HG02642 (cell line): ENCODE measurements around the gene MAD2L2.

Source experiments
- ATAC-seq: cut with Tn5 transposase; IDR thresholded peaks from one replicate; pipeline ENCODE4 v1.9.1; 2021; ENCODE audit warnings: mild to moderate bottlenecking; ENCODE audit not compliant: unreplicated experiment, poor library complexity

MAD2L2 gene

DNA sequence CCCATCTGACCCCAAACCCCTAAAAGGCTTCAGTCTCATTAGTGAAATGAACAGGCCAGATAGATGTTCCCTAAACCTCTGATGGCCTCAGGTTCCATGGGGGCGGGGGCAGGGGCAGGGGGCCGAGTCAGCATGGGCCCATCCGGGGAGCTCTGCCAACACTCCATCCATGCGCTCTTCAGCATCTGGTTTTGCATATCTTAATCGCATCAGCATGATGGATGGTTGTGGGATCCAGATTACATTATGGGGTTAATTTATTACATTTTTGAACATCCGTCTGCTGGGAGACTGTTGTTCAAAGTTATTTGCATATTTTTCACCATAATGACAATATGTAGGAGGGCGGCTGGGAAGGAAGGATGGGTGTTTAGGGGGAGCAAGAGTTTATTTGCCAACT lies 3.1 kb upstream of the MAD2L2 start:
- no peak for ATAC-seq

DNA sequence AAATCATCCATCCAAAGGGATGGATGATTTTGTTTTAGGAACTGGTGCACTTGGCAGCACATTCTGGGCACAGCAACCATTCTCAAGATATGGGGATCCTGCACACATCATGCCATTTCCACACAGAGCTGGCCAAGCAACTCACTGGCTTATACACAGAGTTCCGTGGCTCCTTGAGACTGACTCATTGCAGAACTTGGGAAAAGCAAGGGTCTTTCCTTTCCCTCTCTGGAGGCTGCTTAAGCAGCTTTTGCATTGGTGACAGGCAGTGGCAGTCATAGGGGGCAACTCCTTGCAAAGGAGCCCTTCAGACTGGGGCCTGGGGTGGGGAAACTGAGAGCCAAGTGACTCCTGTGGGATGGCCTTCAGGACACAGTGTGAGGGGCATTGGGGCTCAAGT lies 1.9 kb upstream of the MAD2L2 start:
- no peak for ATAC-seq

DNA sequence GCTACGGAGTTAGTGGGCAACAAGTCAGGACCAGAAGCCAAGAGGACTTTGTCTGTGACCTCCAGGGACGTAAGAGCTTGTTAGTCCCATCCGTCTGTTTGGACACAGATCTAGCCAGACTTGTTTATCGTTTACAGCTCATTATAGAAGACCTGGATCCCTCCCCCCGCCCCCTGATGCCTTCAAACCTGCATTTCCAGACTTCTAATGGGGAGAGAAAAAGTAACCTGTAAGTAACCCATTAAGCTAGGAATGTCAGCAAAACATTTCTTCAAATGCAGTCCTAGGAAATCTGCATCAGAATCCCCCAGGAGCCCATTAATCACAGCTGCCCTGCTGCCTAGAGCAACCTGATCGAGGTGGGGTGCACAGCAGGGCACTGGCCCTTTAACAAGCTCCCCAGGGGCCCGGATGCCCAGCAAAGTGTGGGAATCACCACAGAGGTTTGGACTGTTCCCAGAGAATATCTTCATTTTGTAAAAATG lies 1.4 kb upstream of the MAD2L2 start:
- no peak for ATAC-seq

DNA sequence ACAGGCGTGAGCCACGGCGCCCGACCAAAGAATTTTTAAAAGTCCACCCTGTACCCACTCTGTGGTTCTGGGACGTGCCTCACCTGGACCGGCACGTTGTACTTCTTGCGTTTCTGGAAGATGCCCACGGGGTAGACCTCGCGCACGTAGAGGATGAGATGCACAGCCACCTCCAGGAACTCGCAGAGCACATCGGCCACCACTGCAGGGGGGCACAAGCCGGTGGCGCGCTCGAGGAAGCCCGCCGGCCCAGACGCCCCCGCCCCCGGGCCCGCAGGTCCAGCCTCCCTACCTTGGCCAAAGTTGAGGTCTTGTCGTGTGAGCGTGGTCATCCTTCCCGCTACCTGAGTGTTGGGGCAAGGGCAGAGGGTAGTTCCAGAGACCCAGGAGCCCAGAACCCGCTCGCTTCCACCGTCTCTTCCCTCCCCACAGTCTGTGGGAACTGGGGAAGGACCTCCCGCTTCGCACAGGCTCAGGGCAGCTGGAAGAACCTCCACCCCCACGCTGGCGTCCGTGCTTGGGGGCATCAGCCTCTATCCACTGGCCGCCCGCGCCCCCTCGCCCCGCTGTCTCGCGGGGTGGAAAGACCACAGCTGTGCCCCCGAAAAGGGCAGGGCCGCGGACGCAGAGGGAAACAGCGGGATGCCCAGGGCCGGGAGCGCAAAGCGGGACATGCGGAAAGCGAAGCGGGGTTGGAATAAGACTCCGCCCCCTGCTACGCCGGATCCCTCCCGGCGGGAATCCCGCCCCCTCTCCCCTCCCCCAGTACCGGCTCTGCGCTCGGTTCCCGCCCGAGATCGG lies 478 bp downstream of the MAD2L2 start:
- ATAC-seq = peak; percentile 24

DNA sequence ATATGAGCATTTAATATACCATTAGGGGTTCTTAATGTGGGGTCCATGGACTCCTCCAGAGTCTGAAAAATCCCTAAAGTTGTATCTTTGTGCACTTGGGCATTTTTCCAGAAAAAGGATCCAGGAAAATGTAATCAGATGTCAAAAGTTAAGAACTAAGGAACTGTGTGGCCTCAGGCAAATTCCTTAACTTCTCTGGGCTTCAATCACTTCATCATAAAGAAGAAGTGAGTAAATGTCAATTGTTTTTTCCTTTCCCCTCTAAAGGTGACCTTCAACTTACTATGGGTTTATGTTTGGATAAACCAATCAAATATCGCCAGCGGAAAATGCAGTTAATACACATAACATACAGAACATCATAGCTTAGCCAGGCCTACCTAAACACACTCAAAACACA lies 2.5 kb downstream of the MAD2L2 start:
- ATAC-seq = no peak

DNA sequence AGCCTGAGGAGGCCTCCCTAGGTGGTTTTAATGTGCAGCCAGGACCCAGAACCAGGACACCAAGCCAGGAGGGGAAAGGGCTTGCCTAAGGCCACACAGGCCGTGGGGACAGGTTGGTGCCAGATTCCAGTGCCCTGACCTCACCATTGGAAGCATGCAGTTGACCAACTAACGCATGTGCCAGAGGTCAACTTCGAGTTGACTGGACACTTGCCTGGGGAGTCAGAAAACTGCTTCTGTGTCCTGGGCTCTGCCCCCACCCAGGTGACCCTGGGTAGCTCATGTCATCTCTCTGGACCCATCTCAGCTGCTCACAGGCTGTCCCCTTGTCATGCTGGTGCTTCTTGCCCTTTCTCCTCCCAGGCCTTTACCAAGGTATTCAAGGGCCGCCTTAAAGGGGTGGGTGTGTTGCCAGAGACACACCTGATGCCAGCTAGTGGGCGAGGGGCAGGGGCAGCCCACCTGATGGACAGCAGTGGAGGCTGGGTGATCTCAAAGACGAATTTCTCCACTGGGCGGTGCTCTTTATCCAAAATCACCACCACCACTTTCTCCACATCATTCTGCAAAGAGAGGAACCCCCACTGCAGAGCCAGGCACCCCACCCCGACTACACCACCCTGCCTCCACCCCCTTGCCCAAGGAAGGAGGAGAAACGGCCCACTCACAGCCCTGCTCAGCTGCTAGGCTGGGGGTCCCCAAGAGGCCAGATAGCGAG lies 4.4 kb downstream of the MAD2L2 start:
- ATAC-seq = no peak

DNA sequence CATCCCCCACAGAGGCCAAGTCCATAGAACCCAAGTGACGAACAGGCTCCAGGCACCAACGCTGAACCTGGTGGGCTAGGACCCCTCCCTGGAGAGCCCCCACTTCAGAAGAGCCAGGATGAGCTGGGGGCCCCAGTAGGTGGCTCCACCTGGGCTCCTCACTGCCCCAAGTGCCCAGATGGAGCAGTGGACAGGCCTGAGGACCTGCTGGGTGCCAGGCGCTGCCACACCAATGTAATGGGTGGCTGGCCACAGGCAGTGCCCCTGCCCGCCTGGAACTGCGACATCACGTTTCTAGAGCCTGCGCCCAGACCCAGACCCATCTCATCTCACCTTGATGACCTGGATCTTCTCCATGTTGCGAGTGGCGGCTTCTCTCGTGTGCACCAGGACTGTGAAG lies 5.6 kb downstream of the MAD2L2 start:
- ATAC-seq = no peak

DNA sequence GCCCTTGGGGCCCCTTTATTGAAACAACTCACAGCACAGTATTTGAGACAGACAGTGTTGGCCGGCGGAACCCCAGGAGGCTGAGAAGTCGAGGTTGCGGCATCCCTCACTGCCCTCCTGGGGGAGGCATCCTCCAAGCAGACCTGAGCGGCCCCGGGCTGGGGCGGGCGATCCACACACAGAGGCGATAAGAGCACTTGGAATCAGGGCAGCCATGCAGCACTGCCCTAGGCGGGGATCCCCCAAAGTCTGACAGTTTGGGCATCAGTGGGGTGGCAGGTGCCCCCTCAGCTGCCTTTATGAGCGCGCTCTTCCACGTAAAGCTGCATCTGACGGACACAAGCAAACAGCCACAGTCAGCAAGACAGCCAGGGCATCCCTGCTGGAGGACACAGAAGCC lies 6.5 kb downstream of the MAD2L2 start:
- no peak for ATAC-seq

DNA sequence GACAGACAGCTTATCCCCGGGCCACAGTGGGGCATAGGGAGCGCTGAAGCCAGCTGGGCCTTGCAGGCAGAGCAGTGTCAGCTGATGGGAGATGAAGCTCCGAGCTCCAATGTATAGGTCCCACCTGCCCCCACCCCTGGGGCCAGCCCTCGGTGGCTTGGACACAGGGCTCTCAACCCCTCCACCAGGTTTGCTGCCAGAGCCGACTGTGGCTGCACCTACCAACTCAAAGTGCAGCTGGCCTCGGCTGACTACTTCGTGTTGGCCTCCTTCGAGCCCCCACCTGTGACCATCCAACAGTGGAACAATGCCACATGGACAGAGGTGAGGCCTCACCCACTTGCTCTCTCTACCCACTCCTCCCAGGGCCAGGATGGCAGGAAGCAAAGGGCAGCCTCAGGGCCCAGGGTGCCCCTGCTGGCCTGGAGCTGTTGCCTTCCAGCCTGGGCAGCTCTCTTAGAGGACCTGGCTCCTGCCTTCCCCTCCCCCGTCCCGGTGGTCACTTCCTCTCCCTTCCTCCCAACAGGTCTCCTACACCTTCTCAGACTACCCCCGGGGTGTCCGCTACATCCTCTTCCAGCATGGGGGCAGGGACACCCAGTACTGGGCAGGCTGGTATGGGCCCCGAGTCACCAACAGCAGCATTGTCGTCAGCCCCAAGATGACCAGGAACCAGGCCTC lies 7.7 kb downstream of the MAD2L2 start:
- no peak for ATAC-seq

DNA sequence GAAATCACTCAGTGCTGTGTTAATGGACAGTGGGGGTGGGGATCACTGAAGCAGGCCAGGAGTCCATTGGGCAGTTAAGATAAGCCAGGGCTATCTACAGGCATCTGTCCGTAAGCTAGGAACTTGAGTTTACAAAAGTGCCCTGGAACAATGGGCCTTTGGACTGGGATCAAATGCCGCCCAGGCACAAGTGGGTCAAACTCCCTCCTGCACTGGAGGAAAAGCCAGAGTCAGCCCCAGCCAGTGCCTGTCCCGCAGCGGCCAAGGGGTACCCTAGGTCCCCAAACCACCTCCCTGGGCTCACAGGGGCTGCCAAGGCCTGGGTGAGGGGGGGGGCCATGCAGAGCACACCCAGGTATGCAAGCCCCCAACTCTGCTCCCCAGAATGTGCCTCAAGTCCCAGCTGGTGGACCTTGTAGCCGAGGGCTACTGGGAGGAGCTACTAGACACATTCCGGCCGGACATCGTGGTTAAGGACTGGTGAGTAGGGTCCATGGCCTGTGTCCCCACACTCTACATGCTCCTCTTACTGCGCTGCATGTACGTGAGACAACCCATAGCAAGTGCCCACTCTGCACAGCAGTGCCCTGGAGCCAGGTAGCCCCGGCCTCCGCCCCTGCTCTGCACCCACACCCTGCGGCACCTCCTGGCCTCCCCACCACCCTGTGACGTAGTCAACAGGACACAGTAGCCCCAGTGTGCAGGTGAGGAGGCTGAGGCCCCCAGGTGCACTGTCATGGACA lies 9.2 kb downstream of the MAD2L2 start:
- no peak for ATAC-seq

DNA sequence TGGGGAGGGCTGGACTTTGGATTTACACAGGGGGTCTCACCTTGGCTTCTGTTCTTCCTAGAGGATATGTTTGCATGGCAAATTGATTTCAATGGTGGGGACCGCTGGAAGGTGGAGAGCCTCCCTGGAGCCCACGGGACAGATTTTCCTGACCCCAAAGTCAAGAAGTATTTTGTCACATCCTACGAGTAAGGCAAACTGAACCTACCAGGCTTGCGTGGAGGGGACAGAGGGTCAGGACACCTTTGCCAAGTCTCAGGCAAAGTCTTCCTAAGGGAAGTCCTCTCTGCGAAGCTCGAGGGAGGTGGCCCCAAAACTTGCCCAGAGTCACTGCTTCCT lies 9.8 kb downstream of the MAD2L2 start:
- ATAC-seq = no peak

DNA sequence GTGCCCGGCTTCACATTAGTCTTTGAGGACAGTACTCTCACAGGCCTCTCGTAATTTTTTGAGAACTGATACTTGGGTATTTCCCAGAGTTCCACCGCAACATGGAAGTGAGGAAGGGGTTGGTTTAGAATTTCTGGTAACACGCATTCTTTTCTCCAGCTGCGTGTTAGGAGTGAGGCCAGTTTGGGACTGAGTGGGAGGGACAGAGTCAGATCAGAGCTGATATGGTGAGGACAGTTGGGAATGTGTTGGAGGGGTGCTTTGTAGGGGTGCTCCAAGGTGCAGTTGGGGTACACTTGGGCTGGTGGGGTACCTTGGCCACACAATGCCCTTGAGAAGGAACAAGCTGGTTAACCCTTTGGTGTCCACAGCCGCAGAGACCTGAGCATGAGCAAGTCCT lies 10.2 kb downstream of the MAD2L2 start:
- no peak for ATAC-seq

DNA sequence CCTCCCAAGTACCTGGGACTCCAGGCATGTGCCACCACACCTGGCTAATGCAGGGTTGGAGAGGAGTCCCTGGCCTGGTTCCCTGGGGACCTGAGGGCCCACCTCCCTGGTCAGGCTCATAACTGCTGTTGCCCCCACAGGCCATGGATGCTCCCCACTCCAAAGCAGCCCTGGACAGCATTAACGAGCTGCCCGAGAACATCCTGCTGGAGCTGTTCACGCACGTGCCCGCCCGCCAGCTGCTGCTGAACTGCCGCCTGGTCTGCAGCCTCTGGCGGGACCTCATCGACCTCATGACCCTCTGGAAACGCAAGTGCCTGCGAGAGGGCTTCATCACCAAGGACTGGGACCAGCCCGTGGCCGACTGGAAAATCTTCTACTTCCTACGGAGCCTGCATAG lies 12.4 kb downstream of the MAD2L2 start:
- ATAC-seq = no peak

DNA sequence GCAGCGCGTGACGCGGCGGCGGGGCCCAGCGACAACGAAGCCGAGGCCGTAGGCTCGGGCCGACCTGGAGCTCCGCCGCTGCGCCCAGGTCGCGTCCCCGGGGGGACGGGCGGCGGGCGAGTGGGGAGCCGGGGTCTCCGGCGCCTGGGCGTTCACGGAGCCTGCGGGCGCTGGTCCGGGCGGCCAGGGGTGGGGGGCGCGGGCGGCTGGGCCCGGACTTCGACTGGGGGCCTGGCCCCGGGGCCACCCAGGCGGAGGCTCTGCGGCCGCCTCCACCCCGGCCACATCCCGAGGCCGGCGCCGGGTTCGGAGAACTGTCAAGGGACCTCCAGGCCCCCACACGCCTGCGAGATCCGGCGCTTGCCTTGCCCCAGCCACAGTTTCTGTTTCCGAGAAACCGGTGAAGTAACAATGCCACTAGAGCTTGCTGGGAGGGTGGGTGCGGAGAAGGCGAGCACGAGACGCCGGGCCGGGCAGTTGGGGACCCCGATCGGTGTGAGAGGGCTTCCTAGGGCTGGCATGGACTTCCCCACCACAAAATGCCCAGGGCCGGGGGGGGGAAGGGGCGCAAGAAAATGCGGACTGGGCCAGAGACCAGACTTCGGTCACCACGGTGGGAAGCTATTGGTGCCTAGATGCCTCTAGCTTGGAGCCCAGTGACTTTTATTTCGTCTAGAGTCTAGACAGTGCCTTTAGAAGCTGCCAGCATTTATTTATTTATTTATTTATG lies 16.4 kb downstream of the MAD2L2 start:
- ATAC-seq = peak; percentile 43

DNA sequence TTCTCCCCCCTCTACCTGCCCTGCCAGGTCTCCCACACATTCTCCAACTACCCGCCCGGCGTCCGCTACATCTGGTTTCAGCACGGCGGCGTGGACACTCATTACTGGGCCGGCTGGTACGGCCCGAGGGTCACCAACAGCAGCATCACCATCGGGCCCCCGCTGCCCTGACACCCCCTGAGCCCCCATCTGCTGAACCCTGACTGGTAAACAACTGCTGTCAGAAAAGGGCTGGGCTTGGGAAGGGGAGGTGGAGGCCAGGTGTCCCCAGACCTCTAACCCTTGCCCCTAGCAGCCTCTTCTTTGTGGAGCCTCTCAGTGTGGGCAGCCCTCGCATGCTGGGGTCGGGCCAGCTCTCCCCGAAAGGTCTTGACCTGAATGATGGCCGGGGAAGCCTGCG lies 19.8 kb downstream of the MAD2L2 start:
- no peak for ATAC-seq

DNA sequence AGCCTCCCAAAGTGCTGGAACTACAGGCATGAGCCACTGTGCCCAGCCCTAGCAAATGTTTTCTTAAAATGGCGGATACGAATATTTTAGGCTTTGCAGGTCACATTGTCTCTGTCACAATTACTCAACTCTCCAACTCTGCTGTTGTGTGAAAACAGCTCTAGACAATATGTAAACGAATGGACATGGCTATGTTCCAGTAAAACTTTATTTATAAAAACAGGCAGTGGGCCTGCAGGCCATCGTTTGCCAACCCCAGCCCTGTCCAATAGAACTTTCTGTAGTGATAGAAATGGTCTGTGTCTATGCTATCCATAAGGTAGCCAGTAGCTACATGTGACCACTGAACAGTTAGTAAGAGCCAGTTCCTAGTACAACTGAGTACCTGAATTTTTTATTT lies 21.2 kb downstream of the MAD2L2 start:
- ATAC-seq = no peak

DNA sequence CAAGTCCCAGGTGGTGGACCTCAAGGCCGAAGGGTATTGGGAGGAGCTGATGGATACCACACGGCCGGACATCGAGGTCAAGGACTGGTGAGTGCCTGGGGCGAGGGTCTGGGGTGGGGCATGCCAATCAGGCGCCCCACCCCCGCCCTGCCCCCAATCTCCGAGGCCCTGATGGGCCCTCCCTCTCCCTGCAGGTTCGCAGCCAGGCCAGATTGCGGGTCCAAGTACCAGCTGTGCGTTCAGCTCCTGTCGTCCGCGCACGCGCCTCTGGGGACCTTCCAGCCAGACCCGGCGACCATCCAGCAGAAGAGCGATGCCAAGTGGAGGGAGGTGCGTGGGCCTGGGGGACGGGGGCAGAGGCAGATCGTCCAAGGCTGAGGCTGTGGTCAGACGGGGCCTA lies 22.4 kb downstream of the MAD2L2 start:
- no peak for ATAC-seq

DNA sequence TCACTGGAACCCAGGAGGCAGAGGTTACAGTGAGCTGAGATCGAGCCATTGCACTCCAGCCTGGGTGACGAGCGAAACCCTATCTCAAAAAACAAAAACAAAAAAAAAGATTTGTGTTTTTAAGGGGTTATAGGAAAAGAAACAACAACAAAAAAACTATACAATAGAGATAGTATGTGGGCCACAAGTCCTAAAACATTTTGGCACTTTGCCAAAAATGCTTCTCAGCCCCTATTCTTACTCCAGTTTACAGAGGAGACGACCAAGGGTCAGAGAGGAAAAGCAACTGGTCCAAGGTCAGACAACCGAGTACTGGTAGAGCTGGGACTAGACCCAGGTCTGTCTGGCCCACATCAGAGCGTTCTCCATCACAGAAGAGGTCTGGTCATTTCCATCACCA lies 23.3 kb downstream of the MAD2L2 start:
- no peak for ATAC-seq

DNA sequence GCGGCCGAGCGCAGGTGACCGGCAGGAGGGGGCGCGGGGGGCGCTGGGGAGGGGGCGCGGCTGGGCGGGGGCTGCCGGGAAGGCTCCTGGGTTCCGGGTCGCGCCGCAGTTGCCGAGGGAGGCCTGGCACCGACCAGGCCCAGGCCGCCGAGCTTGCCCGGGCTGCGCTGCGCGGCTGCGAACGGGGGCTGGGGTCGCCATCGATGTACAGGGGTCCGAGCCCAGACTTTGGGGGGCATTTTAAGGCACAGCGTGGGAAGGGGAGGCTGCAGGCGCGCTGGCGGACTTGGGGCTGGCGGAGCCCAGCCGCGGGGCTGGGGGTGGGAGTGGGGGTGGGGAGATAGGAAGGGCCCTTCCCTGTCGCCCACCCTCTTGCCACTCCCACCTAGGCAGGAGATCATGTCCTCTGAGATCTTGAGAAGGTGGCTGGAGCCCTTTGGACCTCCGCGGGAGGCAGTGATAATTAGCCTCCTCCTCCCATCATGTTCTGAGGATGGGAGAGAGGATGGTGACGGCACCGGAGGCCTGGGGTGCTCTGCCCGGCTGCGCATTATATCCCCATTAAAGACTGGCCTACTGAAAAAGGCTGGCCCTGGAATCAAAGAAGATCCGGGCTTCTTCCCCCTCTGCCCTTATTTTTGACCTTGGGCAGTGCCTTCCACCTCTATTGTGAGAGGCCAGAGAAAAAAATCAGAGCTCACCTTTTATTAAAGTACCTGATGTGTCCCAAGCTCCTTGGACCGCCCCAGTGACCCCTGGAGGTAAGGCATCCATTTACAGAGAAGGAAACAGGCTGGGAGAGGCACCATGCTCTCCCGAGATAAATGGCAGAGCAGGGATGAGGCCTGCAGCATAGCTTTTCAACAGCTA lies 25.8 kb downstream of the MAD2L2 start:
- ATAC-seq = peak; percentile 22
